HG03558 (cell line): ENCODE measurements around the gene DEFB126.
"Not testable (repeated sequence)": the region's sequence is repeated elsewhere in the genome, so short reads cannot be mapped to it uniquely, and the experiment has no call there.

ENCODE experiments used
- ATAC-seq: cut with Tn5 transposase; IDR thresholded peaks from one replicate; pipeline ENCODE4 v1.9.1; 2021; ENCODE audit warnings: moderate number of reproducible peaks; ENCODE audit not compliant: unreplicated experiment; ENCODE audit errors: extremely low read depth

The DEFB126 gene

GRCh38 chr20:142290-142689 is at the start of gene DEFB126:
DEFB126 (plus strand) TSS chr20:142590; CDS start chr20:142629, 39 bp downstream.
- no peak for ATAC-seq

- no peak for ATAC-seq
Measured at GRCh38 chr20:93641-94040, 48.7 kb upstream of the DEFB126 start.

- ATAC-seq = no peak
Measured at GRCh38 chr20:95215-95614, 47.2 kb upstream of the DEFB126 start.

GRCh38 chr20:97691-98090 is 44.7 kb upstream of the DEFB126 start:
- ATAC-seq = not testable (repeated sequence)

GRCh38 chr20:101975-102374 is 40.4 kb upstream of the DEFB126 start:
- no peak for ATAC-seq

- no peak for ATAC-seq
Measured at GRCh38 chr20:103456-103855, 38.9 kb upstream of the DEFB126 start.

- no peak for ATAC-seq
Measured at GRCh38 chr20:112396-112795, 30.0 kb upstream of the DEFB126 start.

- no peak for ATAC-seq
Measured at GRCh38 chr20:117518-117917, 24.9 kb upstream of the DEFB126 start.

- ATAC-seq = not testable (repeated sequence)
Measured at GRCh38 chr20:129786-130323, 12.5 kb upstream of the DEFB126 start.

- ATAC-seq = no peak
Measured at GRCh38 chr20:137668-138490, 4.5 kb upstream of the DEFB126 start.

- ATAC-seq = no peak
Measured at GRCh38 chr20:145877-146276, 3.5 kb downstream of the DEFB126 start.

- ATAC-seq = no peak
Measured at GRCh38 chr20:152131-152530, 9.7 kb downstream of the DEFB126 start.

GRCh38 chr20:157154-157553 is 14.8 kb downstream of the DEFB126 start, which contains the start of gene DEFB127:
DEFB127 (plus strand) TSS chr20:157454; CDS start chr20:157545, 91 bp downstream.
- no peak for ATAC-seq

- no peak for ATAC-seq
Measured at GRCh38 chr20:164618-165017, 22.2 kb downstream of the DEFB126 start.

- no peak for ATAC-seq
Measured at GRCh38 chr20:168876-169275, 26.5 kb downstream of the DEFB126 start.

GRCh38 chr20:184288-184687 is 41.9 kb downstream of the DEFB126 start:
- ATAC-seq = no peak

- ATAC-seq = no peak
Measured at GRCh38 chr20:187733-188132, 45.3 kb downstream of the DEFB126 start.

- ATAC-seq = no peak
Measured at GRCh38 chr20:189611-190010, 47.2 kb downstream of the DEFB126 start, which contains the start of gene DEFB128. DEFB128 (minus strand) TSS chr20:189711; CDS start chr20:189623, 88 bp downstream.
